ENCODE measurements around the gene ITPK1. TPM values are rescaled to one million over a fixed set of nuclear protein-coding genes. Genes with fewer than 3 reads are reported as not detected.

ITPK1 gene
- total RNA-seq, 1 experiment from 2014 or later = 25.9 TPM

GRCh38 chr14:92974541-92975345, 141.0 kb downstream of the ITPK1 start:
- BruUV-seq (replicated peaks) = no TSS peak
- TF ChIP-seq CTCF (IDR thresholded peaks at IDR 0.05) = no peak
- TF ChIP-seq REST (IDR thresholded peaks at IDR 0.05; ENCODE audit: insufficient read depth in 1 of 2, low read depth in 2 of 2, low read length in 1 of 2) = no peak
- TF ChIP-seq TCF7L2 (IDR thresholded peaks at IDR 0.05; ENCODE audit: low read depth, low read length) = no peak
- TF ChIP-seq SIN3A (IDR thresholded peaks at IDR 0.05; ENCODE audit: borderline replicate concordance, insufficient read depth, low read depth, low read length) = no peak
- TF ChIP-seq POLR2AphosphoS5 (IDR thresholded peaks at IDR 0.05; ENCODE audit: low read depth, low read length) = no peak

GRCh38 chr14:92973798-92974372, 141.8 kb downstream of the ITPK1 start:
- intact Hi-C loops (cut with micrococcal nuclease; ENCODE audit: unreplicated experiment) = no loop called here
- no peak for ATAC-seq
- TF ChIP-seq REST (IDR thresholded peaks at IDR 0.05; ENCODE audit: insufficient read depth in 1 of 2, low read depth in 2 of 2, low read length in 1 of 2) = no peak
- TF ChIP-seq POLR2AphosphoS5 (IDR thresholded peaks at IDR 0.05; ENCODE audit: low read depth, low read length) = no peak
- TF ChIP-seq SIN3A (IDR thresholded peaks at IDR 0.05; ENCODE audit: borderline replicate concordance, insufficient read depth, low read depth, low read length) = no peak
- TF ChIP-seq CTCF (IDR thresholded peaks at IDR 0.05) = no peak
- TF ChIP-seq TCF7L2 (IDR thresholded peaks at IDR 0.05; ENCODE audit: low read depth, low read length) = no peak

More at GRCh38 chr14:92974541-92975345, 141.0 kb downstream of the ITPK1 start:
- intact Hi-C loops (cut with micrococcal nuclease; ENCODE audit: unreplicated experiment) (no loop called here), in situ Hi-C loops (cut with HindIII; ENCODE audit: low pct_unique_long_range_greater_than_20kb, low sequenced_read_pairs) (no loop called here)
- ChIA-PET CTCF (no interaction called here), POLR2A (no interaction called here)
- no peaks in the 10 kb centered on the region for H3K27me3 ChIP-seq (ENCODE audit: control insufficient read depth, insufficient read depth, low read length)
- no peak overlapping the region for H3K27ac ChIP-seq (ENCODE audit: low read length)
- ATAC-seq (no peak), DNase-seq (ENCODE audit: low read depth, low spot score) (no peak)
- H3K36me3 ChIP-seq (ENCODE audit: control insufficient read depth, insufficient read depth, low read length) = no peaks in the 10 kb centered on the region
- H3K4me3 ChIP-seq (ENCODE audit: low read depth in 2 of 2, low read length in 2 of 2) = no peak overlapping the region
- no peaks in the 10 kb centered on the region for H3K4me1 ChIP-seq (ENCODE audit: control insufficient read depth, insufficient read depth, low read length)
- H3K9me3 ChIP-seq (ENCODE audit: control insufficient read depth, insufficient read depth, low read depth, low read length) = no peaks in the 10 kb centered on the region

More at GRCh38 chr14:92973798-92974372, 141.8 kb downstream of the ITPK1 start:
- in situ Hi-C loops (cut with HindIII; ENCODE audit: low pct_unique_long_range_greater_than_20kb, low sequenced_read_pairs) = no loop called here
- CTCF ChIA-PET = no interaction called here
- no TSS peak for BruUV-seq (replicated peaks)
- DNase-seq (ENCODE audit: low read depth, low spot score) = no peak
- no peaks in the 10 kb centered on the region for H3K27me3 ChIP-seq (ENCODE audit: control insufficient read depth, insufficient read depth, low read length)
- POLR2A ChIA-PET = no interaction called here
- H3K4me3 ChIP-seq (ENCODE audit: low read depth in 2 of 2, low read length in 2 of 2) = no peak overlapping the region
- H3K9me3 ChIP-seq (ENCODE audit: control insufficient read depth, insufficient read depth, low read depth, low read length) = no peaks in the 10 kb centered on the region
- H3K36me3 ChIP-seq (ENCODE audit: control insufficient read depth, insufficient read depth, low read length) = no peaks in the 10 kb centered on the region
- no peak overlapping the region for H3K27ac ChIP-seq (ENCODE audit: low read length)
- no peaks in the 10 kb centered on the region for H3K4me1 ChIP-seq (ENCODE audit: control insufficient read depth, insufficient read depth, low read length)

Data from Panc1 (cell line).